Islet precursor cell (in vitro differentiated cells): Measurements from ENCODE around the gene ADAM12.

Source experiments
- DNase-seq: peaks from one replicate; pipeline ENCODE4 v3.0.0-alpha.2; 2018

Gene ADAM12, protein sequence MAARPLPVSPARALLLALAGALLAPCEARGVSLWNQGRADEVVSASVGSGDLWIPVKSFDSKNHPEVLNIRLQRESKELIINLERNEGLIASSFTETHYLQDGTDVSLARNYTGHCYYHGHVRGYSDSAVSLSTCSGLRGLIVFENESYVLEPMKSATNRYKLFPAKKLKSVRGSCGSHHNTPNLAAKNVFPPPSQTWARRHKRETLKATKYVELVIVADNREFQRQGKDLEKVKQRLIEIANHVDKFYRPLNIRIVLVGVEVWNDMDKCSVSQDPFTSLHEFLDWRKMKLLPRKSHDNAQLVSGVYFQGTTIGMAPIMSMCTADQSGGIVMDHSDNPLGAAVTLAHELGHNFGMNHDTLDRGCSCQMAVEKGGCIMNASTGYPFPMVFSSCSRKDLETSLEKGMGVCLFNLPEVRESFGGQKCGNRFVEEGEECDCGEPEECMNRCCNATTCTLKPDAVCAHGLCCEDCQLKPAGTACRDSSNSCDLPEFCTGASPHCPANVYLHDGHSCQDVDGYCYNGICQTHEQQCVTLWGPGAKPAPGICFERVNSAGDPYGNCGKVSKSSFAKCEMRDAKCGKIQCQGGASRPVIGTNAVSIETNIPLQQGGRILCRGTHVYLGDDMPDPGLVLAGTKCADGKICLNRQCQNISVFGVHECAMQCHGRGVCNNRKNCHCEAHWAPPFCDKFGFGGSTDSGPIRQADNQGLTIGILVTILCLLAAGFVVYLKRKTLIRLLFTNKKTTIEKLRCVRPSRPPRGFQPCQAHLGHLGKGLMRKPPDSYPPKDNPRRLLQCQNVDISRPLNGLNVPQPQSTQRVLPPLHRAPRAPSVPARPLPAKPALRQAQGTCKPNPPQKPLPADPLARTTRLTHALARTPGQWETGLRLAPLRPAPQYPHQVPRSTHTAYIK

DNA sequence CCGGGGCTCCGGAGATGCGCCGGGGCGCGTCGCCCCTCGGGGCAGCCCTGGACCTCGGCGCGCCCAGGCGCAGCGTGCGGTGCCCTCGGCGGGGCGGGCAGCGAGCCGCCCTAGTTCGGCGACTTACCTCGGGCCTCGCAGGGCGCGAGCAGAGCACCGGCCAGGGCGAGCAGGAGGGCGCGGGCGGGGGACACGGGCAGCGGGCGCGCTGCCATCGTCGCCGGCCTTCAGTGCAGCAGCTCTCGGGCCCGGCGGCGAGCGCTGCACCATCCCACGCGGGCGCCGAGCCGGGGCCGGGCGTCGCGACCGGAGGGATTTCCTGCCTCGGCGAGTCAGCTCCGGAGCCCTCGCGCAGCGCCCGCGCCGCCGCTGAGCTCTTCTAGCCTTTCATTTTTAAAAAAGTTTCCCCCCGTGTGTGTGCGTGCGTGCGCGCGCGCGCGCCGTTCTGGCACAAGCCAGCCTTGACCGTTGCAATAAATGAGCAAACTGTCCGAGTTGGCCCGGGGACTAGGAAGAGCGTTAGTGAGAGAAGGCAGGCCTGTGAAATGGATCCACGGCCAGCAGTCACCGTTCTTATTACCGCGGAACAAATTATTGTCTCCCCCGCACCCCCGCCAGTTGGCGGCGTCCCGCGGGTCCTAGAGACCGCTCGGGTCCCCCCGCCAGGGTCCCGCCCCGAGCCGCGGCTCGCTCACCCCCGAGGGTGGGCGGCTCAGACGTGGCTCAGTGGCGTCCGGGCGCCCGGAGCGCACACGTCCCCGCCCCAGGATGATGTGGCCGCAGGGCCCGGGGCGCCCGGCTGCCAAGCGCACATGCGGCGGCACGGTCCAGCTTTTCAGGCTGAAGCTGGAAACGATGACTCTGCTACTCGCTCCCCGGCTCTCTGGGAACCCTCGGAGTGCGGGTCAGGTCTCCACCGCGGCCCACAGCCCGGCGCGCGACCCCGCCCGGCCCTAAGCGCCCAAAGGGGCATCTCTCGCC is at the start of gene ADAM12:
TSS of gene ADAM12 (minus strand) at position 547 of the 981 bp plus-strand sequence. CDS start at position 215, 332 bp downstream.
- no peak for DNase-seq

- DNase-seq, result no peak
Measured at GRCh38 chr10:126437635-126438406, 49.5 kb upstream of the ADAM12 start.

- no peak for DNase-seq
Measured at GRCh38 chr10:126434235-126434634, 46.0 kb upstream of the ADAM12 start.

DNA sequence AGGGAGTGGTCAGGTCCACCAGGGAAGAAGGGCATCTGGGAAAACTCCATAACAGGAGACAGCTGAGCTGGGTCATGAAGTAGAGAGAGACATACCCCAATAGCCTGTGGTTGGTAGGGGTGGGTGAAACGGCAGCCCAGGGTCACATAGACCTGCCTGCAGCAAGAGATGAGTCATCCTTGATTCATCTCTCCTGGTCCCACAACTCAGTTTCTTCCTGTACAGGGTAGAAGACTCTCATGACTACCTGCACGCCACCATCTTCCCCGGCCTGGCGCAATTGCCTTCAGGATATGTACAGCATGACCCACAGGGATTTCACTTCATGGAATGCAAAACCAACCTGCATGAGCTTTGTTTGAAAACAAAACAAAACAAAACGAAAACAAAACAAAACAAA is 45.1 kb upstream of the ADAM12 start:
- no peak for DNase-seq

DNA sequence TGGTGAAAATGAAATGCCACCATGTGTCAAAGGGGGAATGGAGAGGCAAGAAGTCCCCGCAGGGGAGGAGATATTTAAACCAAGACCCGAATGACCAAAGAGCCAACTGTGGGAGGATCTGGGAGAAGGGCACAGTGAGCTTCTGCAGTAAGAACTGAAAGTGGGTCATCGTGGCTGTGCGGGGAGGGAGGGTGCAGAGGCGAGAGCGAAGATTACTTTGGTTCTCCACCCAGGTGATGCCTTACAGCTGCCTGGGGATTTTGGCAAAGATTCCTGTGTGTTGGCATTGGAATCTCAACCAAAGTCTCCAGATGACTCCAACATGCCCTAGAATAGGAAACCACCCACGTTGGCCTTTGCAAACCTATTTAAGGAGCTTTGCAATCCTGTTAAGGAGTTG is 44.2 kb upstream of the ADAM12 start:
- no peak for DNase-seq

GRCh38 chr10:126431816-126432215 is 43.5 kb upstream of the ADAM12 start:
- DNase-seq, result no peak

GRCh38 chr10:126430512-126430911 is 42.2 kb upstream of the ADAM12 start:
- DNase-seq, result no peak

DNA sequence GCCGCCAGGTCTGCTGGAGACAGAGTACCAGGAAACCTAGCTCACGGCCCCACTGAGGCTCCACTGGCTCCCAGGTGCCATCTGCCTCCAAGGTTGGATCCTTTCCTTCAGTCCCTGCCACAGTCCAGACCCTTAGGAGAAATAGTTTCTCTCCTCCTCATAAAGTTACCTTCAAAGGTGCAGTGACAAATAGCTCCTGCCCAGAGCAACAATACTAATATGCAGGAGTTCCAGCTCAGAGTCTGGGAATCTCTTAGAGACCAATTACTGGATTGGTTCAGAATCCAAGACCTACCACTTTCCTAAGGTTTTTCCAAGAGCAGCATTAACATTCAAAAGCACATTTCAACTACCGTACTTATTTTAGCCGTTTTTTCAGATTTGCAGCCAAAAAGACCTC is 41.0 kb upstream of the ADAM12 start:
- DNase-seq, result no peak

- DNase-seq, result peak; percentile 64
Measured at GRCh38 chr10:126425489-126426065, 37.3 kb upstream of the ADAM12 start.

GRCh38 chr10:126425032-126425431 is 36.8 kb upstream of the ADAM12 start:
- DNase-seq, result no peak

GRCh38 chr10:126423732-126424491 is 35.6 kb upstream of the ADAM12 start:
- DNase-seq, result no peak

- no peak for DNase-seq
Measured at GRCh38 chr10:126422567-126422966, 34.3 kb upstream of the ADAM12 start.

GRCh38 chr10:126421756-126422256 is 33.5 kb upstream of the ADAM12 start:
- DNase-seq, result no peak

GRCh38 chr10:126420567-126421300 is 32.5 kb upstream of the ADAM12 start:
- no peak for DNase-seq

GRCh38 chr10:126417220-126417825 is 29.0 kb upstream of the ADAM12 start:
- DNase-seq, result no peak

GRCh38 chr10:126409821-126410220 is 21.5 kb upstream of the ADAM12 start:
- no peak for DNase-seq

DNA sequence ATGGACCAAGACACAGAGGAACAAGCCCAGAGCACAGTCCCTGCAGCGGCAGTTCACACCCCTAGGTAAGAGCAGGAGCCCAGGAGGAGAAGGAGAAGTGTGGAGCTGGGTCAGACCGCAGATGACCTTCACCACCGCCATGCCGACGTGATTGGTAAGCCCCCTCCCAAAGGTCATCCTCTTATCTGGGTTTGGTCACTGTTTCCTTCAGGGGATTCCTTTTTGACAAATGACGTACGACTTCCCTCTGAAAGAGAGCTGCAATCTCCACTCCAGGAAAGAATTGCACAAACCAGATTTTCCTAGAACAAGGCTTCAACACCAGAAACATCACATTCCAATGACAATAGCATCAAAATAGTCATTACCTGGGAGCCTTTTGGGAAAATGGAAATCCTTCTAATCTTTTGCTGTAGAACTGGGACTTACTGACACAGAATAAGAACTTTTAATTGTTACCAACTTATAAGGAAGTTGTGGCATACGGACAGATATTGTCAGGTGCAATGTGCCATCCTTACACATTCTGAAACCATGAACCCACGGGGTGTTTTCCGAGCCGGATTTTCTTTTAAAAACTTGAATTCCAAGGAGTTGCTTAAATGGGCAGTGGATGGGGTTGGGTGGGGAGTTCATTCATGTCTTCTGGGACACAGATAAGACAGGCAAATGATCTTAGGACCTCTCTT is 20.8 kb upstream of the ADAM12 start:
- DNase-seq, result no peak

DNA sequence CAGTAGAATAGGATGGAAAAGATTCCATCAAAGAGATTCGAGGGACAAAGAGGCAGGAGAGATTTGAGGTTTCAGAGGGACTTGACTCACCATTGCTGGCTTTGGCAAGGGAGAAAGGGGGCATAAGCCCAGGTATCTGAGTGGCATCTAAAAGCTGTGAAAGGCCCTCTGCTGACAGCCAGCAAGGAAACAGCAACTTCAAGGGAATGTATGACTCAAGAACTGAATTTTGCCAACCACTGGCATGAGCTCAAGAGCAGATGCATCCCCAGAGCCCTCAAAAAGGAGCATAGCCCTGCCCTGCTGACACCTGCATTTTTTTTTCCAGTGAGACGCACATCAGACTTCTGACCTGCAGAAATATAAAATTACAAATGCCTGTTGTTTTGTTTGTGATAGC is 19.6 kb upstream of the ADAM12 start:
- DNase-seq, result no peak
